ENCODE results near the gene KCNK10.

DNA sequence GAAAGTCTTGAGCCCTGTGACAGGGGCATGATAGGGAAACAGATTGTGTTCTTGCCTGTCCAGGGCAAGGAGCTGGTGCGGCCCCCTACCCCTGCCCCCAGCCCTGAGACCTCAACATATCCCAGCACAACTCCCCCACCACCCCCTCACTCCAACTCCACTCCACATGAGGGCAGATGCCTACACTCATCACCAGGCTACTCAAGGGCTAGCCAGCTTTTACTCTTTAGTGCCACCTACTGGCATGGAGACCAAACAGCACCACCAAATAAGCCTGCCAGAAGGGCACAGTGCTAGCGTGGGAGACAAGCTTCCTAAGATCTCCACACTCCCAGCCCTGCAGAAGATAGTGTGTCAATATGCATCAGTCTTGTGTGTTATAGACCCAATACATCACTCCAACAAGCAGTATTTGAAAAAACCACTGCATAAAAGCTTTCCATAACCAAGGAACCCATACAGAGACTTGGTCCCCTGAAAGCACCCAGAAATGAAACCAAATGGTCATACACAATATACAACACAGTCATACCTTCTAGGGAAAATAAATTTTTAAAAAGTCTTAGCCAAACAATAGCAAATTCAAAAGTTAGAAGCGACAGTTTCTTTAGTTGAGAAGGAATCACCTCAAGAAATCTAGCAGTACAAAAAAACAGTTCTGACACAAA is 154.4 kb downstream of the KCNK10 start:
- TF ChIP-seq, protein P1, sequence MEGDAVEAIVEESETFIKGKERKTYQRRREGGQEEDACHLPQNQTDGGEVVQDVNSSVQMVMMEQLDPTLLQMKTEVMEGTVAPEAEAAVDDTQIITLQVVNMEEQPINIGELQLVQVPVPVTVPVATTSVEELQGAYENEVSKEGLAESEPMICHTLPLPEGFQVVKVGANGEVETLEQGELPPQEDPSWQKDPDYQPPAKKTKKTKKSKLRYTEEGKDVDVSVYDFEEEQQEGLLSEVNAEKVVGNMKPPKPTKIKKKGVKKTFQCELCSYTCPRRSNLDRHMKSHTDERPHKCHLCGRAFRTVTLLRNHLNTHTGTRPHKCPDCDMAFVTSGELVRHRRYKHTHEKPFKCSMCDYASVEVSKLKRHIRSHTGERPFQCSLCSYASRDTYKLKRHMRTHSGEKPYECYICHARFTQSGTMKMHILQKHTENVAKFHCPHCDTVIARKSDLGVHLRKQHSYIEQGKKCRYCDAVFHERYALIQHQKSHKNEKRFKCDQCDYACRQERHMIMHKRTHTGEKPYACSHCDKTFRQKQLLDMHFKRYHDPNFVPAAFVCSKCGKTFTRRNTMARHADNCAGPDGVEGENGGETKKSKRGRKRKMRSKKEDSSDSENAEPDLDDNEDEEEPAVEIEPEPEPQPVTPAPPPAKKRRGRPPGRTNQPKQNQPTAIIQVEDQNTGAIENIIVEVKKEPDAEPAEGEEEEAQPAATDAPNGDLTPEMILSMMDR (IDR thresholded peaks at IDR 0.05; ENCODE audit: low read length) = peak; percentile 84
- TF ChIP-seq EZH2 (IDR thresholded peaks at IDR 0.05; ENCODE audit: borderline replicate concordance, low read length) = no peak

Measured in OCI-LY1 (cell line).